GM19351 (cell line): ENCODE data around the gene PCBD1.

Experiments
- ATAC-seq: cut with Tn5 transposase; IDR thresholded peaks from one replicate; pipeline ENCODE4 v1.9.1; 2021; ENCODE audit warnings: mild to moderate bottlenecking, moderate library complexity; ENCODE audit not compliant: unreplicated experiment

Gene PCBD1

GRCh38 chr10:70838270-70838805 is 50.0 kb downstream of the PCBD1 start:
- no peak for ATAC-seq

GRCh38 chr10:70837660-70838059 is 50.7 kb downstream of the PCBD1 start:
- no peak for ATAC-seq

DNA sequence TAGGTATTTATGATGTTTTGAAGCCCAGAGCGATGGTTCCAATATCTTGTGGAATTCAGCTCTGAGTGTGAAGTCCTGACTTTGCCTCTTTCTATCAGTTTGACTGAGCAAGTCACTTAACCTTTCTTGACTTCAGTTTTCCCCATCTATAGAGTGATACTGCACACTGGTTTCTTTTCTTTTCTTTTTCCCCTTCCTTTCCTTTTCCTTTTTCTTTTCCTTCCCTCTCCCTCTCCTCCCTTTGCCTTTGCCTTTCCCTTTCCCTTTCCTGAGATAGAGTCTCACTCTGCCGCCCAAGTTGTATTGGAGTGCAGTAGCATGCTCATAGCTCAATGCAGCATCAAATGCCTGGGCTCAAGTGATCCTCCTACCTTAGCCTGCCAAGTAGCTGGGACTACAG is 52.0 kb downstream of the PCBD1 start:
- no peak for ATAC-seq

GRCh38 chr10:70834441-70835151 is 53.8 kb downstream of the PCBD1 start:
- ATAC-seq: no peak

GRCh38 chr10:70834021-70834420 is 54.3 kb downstream of the PCBD1 start:
- no peak for ATAC-seq

- ATAC-seq: no peak
Measured at GRCh38 chr10:70833601-70834000, 54.8 kb downstream of the PCBD1 start.
